Measurements from ENCODE around the gene KCNH1. TPM values are rescaled to one million over a fixed set of nuclear protein-coding genes. Genes with fewer than 3 reads are reported as not detected.

Gene KCNH1
- total RNA-seq, 1 donor from 2014 or later: 0.10 TPM

GRCh38 chr1:211145944-211146343, 12.0 kb upstream of the KCNH1 start:
- no peaks in the 10 kb centered on the region for H3K9me3 Mint-ChIP-seq (ENCODE audit: unreplicated experiment)
- no peak for DNase-seq (ENCODE audit: low spot score)
- H3K27me3 Mint-ChIP-seq (ENCODE audit: unreplicated experiment): no peaks in the 10 kb centered on the region
- no peak overlapping the region for H3K27ac Mint-ChIP-seq (ENCODE audit: unreplicated experiment)
- H3K36me3 Mint-ChIP-seq (ENCODE audit: low read depth, unreplicated experiment): no peaks in the 10 kb centered on the region
- H3K4me1 Mint-ChIP-seq (ENCODE audit: unreplicated experiment): no peaks in the 10 kb centered on the region
- H3K4me3 Mint-ChIP-seq (ENCODE audit: unreplicated experiment): no peak overlapping the region
- TF ChIP-seq CTCF (IDR thresholded peaks at IDR 0.05; ENCODE audit: unreplicated experiment): no peak

GRCh38 chr1:211135342-211135950, 1.5 kb upstream of the KCNH1 start:
- H3K4me3 Mint-ChIP-seq (ENCODE audit: unreplicated experiment): no peak overlapping the region
- H3K27me3 Mint-ChIP-seq (ENCODE audit: unreplicated experiment): peaks cover 3% of the 10 kb centered on the region
- H3K36me3 Mint-ChIP-seq (ENCODE audit: low read depth, unreplicated experiment): no peaks in the 10 kb centered on the region
- H3K4me1 Mint-ChIP-seq (ENCODE audit: unreplicated experiment): no peaks in the 10 kb centered on the region
- peak; percentile 26 for TF ChIP-seq CTCF (IDR thresholded peaks at IDR 0.05; ENCODE audit: unreplicated experiment)
- no peak for DNase-seq (ENCODE audit: low spot score)
- H3K9me3 Mint-ChIP-seq (ENCODE audit: unreplicated experiment): no peaks in the 10 kb centered on the region
- H3K27ac Mint-ChIP-seq (ENCODE audit: unreplicated experiment): no peak overlapping the region

- H3K27ac Mint-ChIP-seq (ENCODE audit: unreplicated experiment): no peak overlapping the region
- H3K4me3 Mint-ChIP-seq (ENCODE audit: unreplicated experiment): peak overlapping the region; percentile 73
Observed at GRCh38 chr1:211133393-211133835, 534 bp downstream of the KCNH1 start.

GRCh38 chr1:211132721-211133392, 1.1 kb downstream of the KCNH1 start:
- Mint-ChIP-seq H3K27me3 (ENCODE audit: unreplicated experiment) (peaks cover 3% of the 10 kb centered on the region), H3K4me1 (ENCODE audit: unreplicated experiment) (no peaks in the 10 kb centered on the region), H3K27ac (ENCODE audit: unreplicated experiment) (no peak overlapping the region), H3K9me3 (ENCODE audit: unreplicated experiment) (no peaks in the 10 kb centered on the region), H3K4me3 (ENCODE audit: unreplicated experiment) (no peak overlapping the region), H3K36me3 (ENCODE audit: low read depth, unreplicated experiment) (no peaks in the 10 kb centered on the region)
- no peak for DNase-seq (ENCODE audit: low spot score)
- no peak for TF ChIP-seq CTCF (IDR thresholded peaks at IDR 0.05; ENCODE audit: unreplicated experiment)

More at GRCh38 chr1:211133393-211133835, 534 bp downstream of the KCNH1 start:
- no peaks in the 10 kb centered on the region for H3K9me3 Mint-ChIP-seq (ENCODE audit: unreplicated experiment)
- H3K27me3 Mint-ChIP-seq (ENCODE audit: unreplicated experiment): peaks cover 3% of the 10 kb centered on the region
- DNase-seq (ENCODE audit: low spot score): peak; percentile 26
- H3K36me3 Mint-ChIP-seq (ENCODE audit: low read depth, unreplicated experiment): no peaks in the 10 kb centered on the region
- no peak for TF ChIP-seq CTCF (IDR thresholded peaks at IDR 0.05; ENCODE audit: unreplicated experiment)
- H3K4me1 Mint-ChIP-seq (ENCODE audit: unreplicated experiment): no peaks in the 10 kb centered on the region

- peaks cover 3% of the 10 kb centered on the region for H3K27me3 Mint-ChIP-seq (ENCODE audit: unreplicated experiment)
- H3K4me3 Mint-ChIP-seq (ENCODE audit: unreplicated experiment): no peak overlapping the region
- H3K27ac Mint-ChIP-seq (ENCODE audit: unreplicated experiment): no peak overlapping the region
- no peaks in the 10 kb centered on the region for H3K9me3 Mint-ChIP-seq (ENCODE audit: unreplicated experiment)
- no peak for TF ChIP-seq CTCF (IDR thresholded peaks at IDR 0.05; ENCODE audit: unreplicated experiment)
- DNase-seq (ENCODE audit: low spot score): no peak
- H3K4me1 Mint-ChIP-seq (ENCODE audit: unreplicated experiment): no peaks in the 10 kb centered on the region
- H3K36me3 Mint-ChIP-seq (ENCODE audit: low read depth, unreplicated experiment): no peaks in the 10 kb centered on the region
Observed at GRCh38 chr1:211129776-211130175, 4.2 kb downstream of the KCNH1 start.

Measured in endothelial cell (in vitro differentiated cells).